PFSK-1 (cell line): ENCODE measurements around the gene ATP8A1.

Source experiments
- FOXP2 ChIP-seq: optimal IDR thresholded peaks from 2 replicates; pipeline ENCODE3; 2011; ENCODE audit warnings: borderline replicate concordance, control low read depth, inconsistent platforms; ENCODE audit not compliant: insufficient read depth; ENCODE audit errors: extremely low read length, extremely low read depth
- POLR2AphosphoS5 ChIP-seq: IDR thresholded peaks from 2 replicates; pipeline ENCODE4 v1.6.1; 2012; ENCODE audit warnings: low read depth, mild to moderate bottlenecking, control low read depth, low read length, moderate library complexity
- REST ChIP-seq, 2 experiments: IDR thresholded peaks; 2 replicates each; pipeline versions ENCODE4 v1.6.1 to v1.8.0; 2011 to 2012; ENCODE audit warnings: low read depth in 2 of 2, low read length in 2 of 2, control low read depth in 1 of 2, inconsistent platforms in 1 of 2, mild to moderate bottlenecking in 1 of 2, moderate library complexity in 1 of 2; ENCODE audit not compliant: insufficient read depth in 1 of 2
- SIN3A ChIP-seq: IDR thresholded peaks from 2 replicates; pipeline ENCODE4 v1.6.1; 2012; ENCODE audit warnings: mild to moderate bottlenecking, low read length, moderate library complexity, borderline replicate concordance; ENCODE audit not compliant: insufficient read depth
- TAF1 ChIP-seq: IDR thresholded peaks from 2 replicates; pipeline ENCODE4 v1.6.1; 2012; ENCODE audit warnings: low read length, control low read depth, borderline replicate concordance; ENCODE audit not compliant: insufficient read depth

The ATP8A1 gene

GRCh38 chr4:42498040-42498439, 158.9 kb downstream of the ATP8A1 start:
- TF ChIP-seq FOXP2 = no peak
- no peak for TF ChIP-seq TAF1
- TF ChIP-seq POLR2AphosphoS5 = no peak
- no peak for TF ChIP-seq SIN3A
- TF ChIP-seq REST (IDR thresholded peaks at IDR 0.05; ENCODE audit: insufficient read depth in 1 of 2, low read depth in 2 of 2, low read length in 2 of 2) = no peak

DNA sequence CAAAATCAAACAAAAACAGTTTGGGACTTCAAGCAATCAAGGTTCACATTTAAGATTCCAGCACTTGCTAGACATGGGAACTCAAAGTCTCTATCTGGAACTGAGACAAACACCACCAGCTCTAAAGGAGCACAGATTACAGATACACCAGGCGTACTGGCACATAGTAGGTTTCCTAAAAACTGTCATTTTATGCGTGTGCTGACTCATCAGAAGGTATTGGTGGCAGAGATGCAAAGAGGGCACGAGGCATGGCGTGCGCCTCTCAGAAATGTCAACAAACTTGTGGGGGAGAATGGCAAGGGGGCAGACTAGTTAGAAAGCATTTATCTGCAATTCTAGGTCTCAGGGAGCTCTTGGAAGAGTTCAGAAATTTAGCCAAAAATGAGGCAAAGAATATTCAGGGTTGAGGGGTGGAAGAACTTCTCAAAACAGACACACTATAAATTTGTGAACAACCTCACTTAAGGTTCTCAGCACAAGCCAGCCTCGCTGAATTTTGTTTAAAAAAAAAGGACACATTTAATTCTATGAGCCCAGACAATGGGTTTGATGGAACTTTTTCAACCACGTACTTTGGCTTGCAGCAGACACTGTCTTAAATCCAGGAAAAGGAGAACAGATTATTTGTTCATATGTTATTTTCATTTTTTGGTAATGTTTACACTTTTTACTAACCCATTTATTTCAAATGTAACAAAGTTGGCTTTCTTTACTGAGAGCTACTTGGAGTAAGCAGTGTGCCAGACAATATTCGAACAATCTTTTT, 159.6 kb downstream of the ATP8A1 start:
- TF ChIP-seq TAF1 = no peak
- no peak for TF ChIP-seq REST (IDR thresholded peaks at IDR 0.05; ENCODE audit: insufficient read depth in 1 of 2, low read depth in 2 of 2, low read length in 2 of 2)
- no peak for TF ChIP-seq SIN3A
- TF ChIP-seq FOXP2 = no peak
- no peak for TF ChIP-seq POLR2AphosphoS5

- TF ChIP-seq POLR2AphosphoS5 = no peak
Observed at GRCh38 chr4:42492962-42493361, 163.9 kb downstream of the ATP8A1 start.

GRCh38 chr4:42490015-42490414, 166.9 kb downstream of the ATP8A1 start:
- no peak for TF ChIP-seq TAF1
- no peak for TF ChIP-seq REST (IDR thresholded peaks at IDR 0.05; ENCODE audit: insufficient read depth in 1 of 2, low read depth in 2 of 2, low read length in 2 of 2)
- TF ChIP-seq POLR2AphosphoS5 = no peak
- TF ChIP-seq FOXP2 = no peak
- TF ChIP-seq SIN3A = no peak

DNA sequence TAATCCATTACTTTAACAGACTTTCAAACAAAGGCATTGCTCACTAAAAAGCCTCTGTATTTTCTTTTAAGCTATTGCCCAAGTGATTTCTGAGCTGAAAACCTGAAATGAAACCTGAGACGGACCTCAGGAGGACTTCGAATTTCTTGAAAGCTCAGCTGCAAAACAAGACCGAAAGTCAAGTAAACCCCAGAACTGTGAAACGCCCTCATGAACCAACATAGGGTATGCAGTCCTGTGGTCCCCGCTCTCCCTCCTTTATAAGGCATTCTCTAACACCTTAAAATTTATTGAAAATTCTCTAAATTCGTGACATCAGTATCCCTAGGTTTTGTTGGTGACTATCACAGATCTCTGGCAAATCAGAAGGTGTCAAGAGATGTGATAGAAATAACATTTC, 167.8 kb downstream of the ATP8A1 start:
- TF ChIP-seq SIN3A (no peak), REST (IDR thresholded peaks at IDR 0.05; ENCODE audit: insufficient read depth in 1 of 2, low read depth in 2 of 2, low read length in 2 of 2) (no peak), POLR2AphosphoS5 (no peak), TAF1 (no peak), FOXP2 (no peak)
